Uterus (tissue), 4 donors: ENCODE measurements around the gene CFAP52. TPM values are rescaled to one million over a fixed set of nuclear protein-coding genes. Genes with fewer than 3 reads are reported as not detected.

Source experiments
- DNase-seq, 2 donors: peaks; one replicate each; pipeline ENCODE4 v3.0.0-alpha.2; 2019 to 2020
- H3K27ac ChIP-seq, 2 donors: fragments of 200-600 bp; sonication (generic); 1 replicate in 1 of 2; 2 replicates in 1 of 2; pipeline ENCODE4 v1.5.1; 2016 to 2018
- H3K27me3 ChIP-seq, 2 donors: fragments of 200-600 bp; sonication (generic); one replicate each; pipeline ENCODE4 v1.5.1; 2018 to 2019; ENCODE audit warnings: control low read depth in 1 of 2
- H3K36me3 ChIP-seq, 2 donors: fragments of 200-600 bp; sonication (generic); one replicate each; pipeline ENCODE4 v1.5.1; 2019; ENCODE audit warnings: control low read depth in 1 of 2
- H3K4me1 ChIP-seq, 2 donors: fragments of 200-600 bp; sonication (generic); one replicate each; pipeline ENCODE4 v1.5.1; 2018 to 2019; ENCODE audit warnings: control low read depth in 1 of 2
- H3K4me3 ChIP-seq, 2 donors: fragments of 200-600 bp; sonication (generic); 1 replicate in 1 of 2; 2 replicates in 1 of 2; pipeline ENCODE4 v1.5.1; 2018 to 2019; ENCODE audit warnings: mild to moderate bottlenecking in 1 of 2
- H3K9me3 ChIP-seq, 2 donors: fragments of 200-600 bp; sonication (generic); one replicate each; pipeline ENCODE4 v1.5.1; 2019; ENCODE audit warnings: control low read depth in 1 of 2
- CTCF ChIP-seq, 4 experiments: fragments of 200-600 bp in 2 of 4; fragments of 450-650 bp in 2 of 4; sonication (generic) in 2 of 4; IDR thresholded peaks; one replicate each; pipeline ENCODE4 v1.5.1; 2016 to 2019; ENCODE audit warnings: antibody characterized with exemption in 4 of 4, mild to moderate bottlenecking in 2 of 4, moderate library complexity in 1 of 4
- POLR2A ChIP-seq, 2 donors: fragments of 450-650 bp; IDR thresholded peaks; one replicate each; pipeline ENCODE4 v1.6.1; 2016; ENCODE audit warnings: antibody characterized with exemption in 2 of 2, mild to moderate bottlenecking in 1 of 2, moderate library complexity in 1 of 2
- intact Hi-C: fragments of 100-400 bp; cut with DNase I; formaldehyde crosslinking; loops from one replicate; pipeline ENCODE4 v1.15.1; 2023; ENCODE audit warnings: low total_unique reads
- total RNA-seq, 4 donors: library from RNA; depleted of rRNA in 3 of 4; stranded (reverse); fragments of >200 nt in 3 of 4; gene quantifications; one replicate each; pipeline versions ENCODE4 v1.1.0 to v1.2.4, GENCODE V29; 2014 to 2023
- donor health status: DM: yes; HTN: yes; CAD: no.

The CFAP52 gene
- 1 to 10 TPM in 2 of 4 donors, not detected in 2; 1.0 to 9.4 TPM for total RNA-seq

GRCh38 chr17:9576521-9577372 is at the start of gene CFAP52:
Gene CFAP52 (plus strand): TSS chr17:9576642. CDS start chr17:9576696, 54 bp downstream.
- intact Hi-C loops = no loop called here
- peak within 1 kb of the TSS; percentile 57 to 64 for H3K27ac ChIP-seq
- DNase-seq = peak; percentile 74 to 82

DNA sequence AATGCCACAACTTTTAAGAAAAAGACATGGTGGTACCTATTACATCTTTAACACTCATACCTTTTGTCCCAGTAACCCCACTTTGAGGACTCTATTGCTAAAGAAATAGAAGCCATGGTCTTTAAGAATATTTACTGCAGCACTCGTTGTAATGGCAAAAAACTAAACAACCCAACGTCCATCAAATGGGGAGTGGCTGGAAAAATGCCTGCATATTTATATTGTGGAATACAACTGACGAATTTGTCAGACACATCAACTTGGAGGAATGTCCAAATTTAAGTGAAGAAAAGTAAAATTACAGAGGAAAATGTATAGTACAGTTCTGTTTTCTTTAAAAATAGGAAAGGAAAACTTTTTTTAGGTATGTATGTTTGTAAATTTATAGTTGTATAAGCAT is 48.7 kb upstream of the CFAP52 start:
- H3K4me1 ChIP-seq = no peaks in the 10 kb centered on the region
- no peaks in the 10 kb centered on the region for H3K36me3 ChIP-seq
- no peak for TF ChIP-seq CTCF (IDR thresholded peaks at IDR 0.05)
- no peak for TF ChIP-seq POLR2A (IDR thresholded peaks at IDR 0.05)
- DNase-seq = no peak
- intact Hi-C loops = no loop called here
- no peak overlapping the region for H3K4me3 ChIP-seq
- H3K27me3 ChIP-seq = no peaks in the 10 kb centered on the region
- H3K9me3 ChIP-seq = no peaks in the 10 kb centered on the region
- no peak overlapping the region for H3K27ac ChIP-seq

More at GRCh38 chr17:9576521-9577372, at the start of gene CFAP52:
- peak within 1 kb of the TSS; percentile 67 to 82 for H3K4me3 ChIP-seq
- H3K27me3 ChIP-seq = no peaks in the 10 kb centered on the region
- no peaks in the 10 kb centered on the region for H3K9me3 ChIP-seq
- no peaks in the 10 kb centered on the region for H3K36me3 ChIP-seq
- peak; percentile 49 to 73 (median 65) for TF ChIP-seq CTCF (IDR thresholded peaks at IDR 0.05)
- TF ChIP-seq POLR2A (IDR thresholded peaks at IDR 0.05) = no peak
- H3K4me1 ChIP-seq = no peaks in the 10 kb centered on the region

DNA sequence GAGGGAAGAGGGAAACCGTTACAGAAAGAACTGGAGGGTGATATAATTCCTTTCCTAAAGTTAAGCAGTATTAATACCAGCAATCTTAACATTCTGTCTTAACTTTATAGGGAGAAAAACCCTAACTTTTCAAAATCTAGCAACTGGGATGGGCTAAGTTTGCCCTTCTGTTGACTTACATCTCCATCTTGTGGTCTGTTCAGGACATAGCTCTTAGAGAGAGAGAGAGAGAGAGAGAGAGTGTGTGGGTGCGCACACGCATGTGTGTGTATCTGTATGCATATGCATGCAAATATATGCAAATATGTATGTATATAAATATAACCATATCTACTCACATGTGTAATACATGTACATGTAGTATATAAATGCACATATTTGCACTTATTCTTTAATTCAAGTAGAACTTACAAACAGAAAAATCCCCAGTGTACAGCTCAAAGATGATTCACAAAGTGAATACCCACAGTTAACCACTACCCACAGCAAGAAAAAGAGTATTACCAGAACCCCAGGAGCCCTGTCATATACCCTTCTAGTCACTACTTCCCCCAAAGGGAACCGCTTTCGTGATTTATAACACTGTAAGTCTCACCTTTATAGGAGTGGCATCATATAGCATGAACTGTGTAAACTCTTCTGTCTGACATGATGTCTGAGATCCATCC is 47.3 kb upstream of the CFAP52 start:
- H3K4me3 ChIP-seq = no peak overlapping the region
- no peaks in the 10 kb centered on the region for H3K9me3 ChIP-seq
- H3K27ac ChIP-seq = no peak overlapping the region
- H3K4me1 ChIP-seq = no peaks in the 10 kb centered on the region
- no peaks in the 10 kb centered on the region for H3K36me3 ChIP-seq
- H3K27me3 ChIP-seq = no peaks in the 10 kb centered on the region
- no peak for DNase-seq
- intact Hi-C loops = no loop called here
- no peak for TF ChIP-seq POLR2A (IDR thresholded peaks at IDR 0.05)
- TF ChIP-seq CTCF (IDR thresholded peaks at IDR 0.05) = peak; percentile 12 to 58 (median 24)

GRCh38 chr17:9531034-9531433 is 45.4 kb upstream of the CFAP52 start:
- Histone ChIP-seq H3K27me3 (no peaks in the 10 kb centered on the region), H3K4me3 (no peak overlapping the region), H3K36me3 (no peaks in the 10 kb centered on the region), H3K27ac (no peak overlapping the region), H3K4me1 (no peaks in the 10 kb centered on the region), H3K9me3 (no peaks in the 10 kb centered on the region)
- no peak for TF ChIP-seq CTCF (IDR thresholded peaks at IDR 0.05)
- TF ChIP-seq POLR2A (IDR thresholded peaks at IDR 0.05) = no peak
- DNase-seq = no peak
- intact Hi-C loops = no loop called here

- Histone ChIP-seq H3K36me3 (no peaks in the 10 kb centered on the region), H3K27ac (no peak overlapping the region), H3K4me1 (no peaks in the 10 kb centered on the region), H3K27me3 (no peaks in the 10 kb centered on the region), H3K4me3 (no peak overlapping the region), H3K9me3 (no peaks in the 10 kb centered on the region)
- intact Hi-C loops = no loop called here
- TF ChIP-seq CTCF (IDR thresholded peaks at IDR 0.05) (no peak), POLR2A (IDR thresholded peaks at IDR 0.05) (no peak)
- no peak for DNase-seq
These were observed 43.7 kb upstream of the CFAP52 start for GRCh38 chr17:9532715-9533114.
